Fibroblast of lung (primary cell): ENCODE data around the gene GARIN5B. TPM values are rescaled to one million over a fixed set of nuclear protein-coding genes. Genes with fewer than 3 reads are reported as not detected.
A peak's percentile ranks its signal among the peaks of the same experiment; 100 is the strongest.

Experiments used
- DNase-seq, 2 donors: peaks; one replicate each; pipeline versions ENCODE4 v3.0.0 to v3.0.0-alpha.2; 2010; ENCODE audit warnings: low read depth in 2 of 2
- H2AFZ ChIP-seq: 2 replicates; pipeline ENCODE4 v1.5.1; 2012; ENCODE audit warnings: low read length, control low read depth, inconsistent platforms
- H3K27ac ChIP-seq: 2 replicates; pipeline ENCODE4 v1.5.1; 2011; ENCODE audit warnings: low read length, control low read depth; ENCODE audit not compliant: insufficient read depth
- H3K27me3 ChIP-seq: 2 replicates; pipeline ENCODE4 v1.5.1; 2011; ENCODE audit warnings: mild to moderate bottlenecking, low read length; ENCODE audit not compliant: control insufficient read depth, insufficient read depth
- H3K36me3 ChIP-seq: 2 replicates; pipeline ENCODE4 v1.5.1; 2011; ENCODE audit warnings: low read length; ENCODE audit not compliant: control insufficient read depth, insufficient read depth
- H3K4me1 ChIP-seq: 2 replicates; pipeline ENCODE4 v1.5.1; 2011; ENCODE audit warnings: low read length; ENCODE audit not compliant: control insufficient read depth, insufficient read depth; ENCODE audit errors: extremely low read depth
- H3K4me2 ChIP-seq: 2 replicates; pipeline ENCODE4 v1.5.1; 2011; ENCODE audit warnings: low read length, control low read depth; ENCODE audit not compliant: insufficient read depth; ENCODE audit errors: extremely low read depth
- H3K4me3 ChIP-seq, 4 experiments: fragments of 200-600 bp in 1 of 4; sonication (generic) in 1 of 4; replicated peaks in 1 of 4; 2 replicates each; pipeline ENCODE4 v1.5.1; 2011 to 2016; ENCODE audit warnings: low read length in 4 of 4, low read depth in 3 of 4, mild to moderate bottlenecking in 3 of 4, control low read depth in 2 of 4, inconsistent platforms in 1 of 4, mixed read lengths in 1 of 4; ENCODE audit not compliant: insufficient read depth in 1 of 4; ENCODE audit errors: control extremely low read depth in 1 of 4
- H3K79me2 ChIP-seq: 2 replicates; pipeline ENCODE4 v1.5.1; 2012; ENCODE audit warnings: mild to moderate bottlenecking, low read length, inconsistent platforms; ENCODE audit not compliant: control insufficient read depth, insufficient read depth
- H3K9ac ChIP-seq: 2 replicates; pipeline ENCODE4 v1.5.1; 2011; ENCODE audit warnings: mild to moderate bottlenecking, low read length, control low read depth; ENCODE audit not compliant: insufficient read depth
- H3K9me3 ChIP-seq: 2 replicates; pipeline ENCODE4 v1.5.1; 2012; ENCODE audit warnings: low read depth, low read length; ENCODE audit not compliant: control insufficient read depth, insufficient read depth
- H4K20me1 ChIP-seq: 2 replicates; pipeline ENCODE4 v1.5.1; 2011; ENCODE audit warnings: low read length; ENCODE audit not compliant: control insufficient read depth, insufficient read depth; ENCODE audit errors: extremely low read depth
- CTCF ChIP-seq, 2 donors: IDR thresholded peaks in 1 of 2; conservative IDR thresholded peaks in 1 of 2; 1 replicate in 1 of 2; 2 replicates in 1 of 2; pipeline ENCODE4 v1.5.1; 2011 to 2012; ENCODE audit warnings: low read length in 2 of 2, control low read depth in 1 of 2, inconsistent platforms in 1 of 2, low read depth in 1 of 2, mild to moderate bottlenecking in 1 of 2
- EZH2 ChIP-seq: IDR thresholded peaks from 2 replicates; pipeline ENCODE4 v1.5.1; 2012; ENCODE audit warnings: low read length, control low read depth, mild to moderate bottlenecking; ENCODE audit errors: missing control alignments
- polyA plus RNA-seq, 2 donors: library from polyadenylated mRNA; depleted of rRNA in 1 of 2; stranded (reverse) in 1 of 2; unstranded in 1 of 2; fragments of >200 nt; gene quantifications; 2 replicates each; pipeline ENCODE4 v1.2.1, GENCODE V29; 2011 to 2012; ENCODE audit warnings: missing spikeins in 1 of 2
- total RNA-seq: library from RNA; depleted of rRNA; stranded (reverse); fragments of >200 nt; gene quantifications from 2 replicates; pipeline ENCODE4 v1.2.1, GENCODE V29; 2014

GARIN5B gene
- total and polyA plus RNA-seq, 2 donors (not counting 1 experiment from before 2014, with no cell fraction given), result not detected

DNA sequence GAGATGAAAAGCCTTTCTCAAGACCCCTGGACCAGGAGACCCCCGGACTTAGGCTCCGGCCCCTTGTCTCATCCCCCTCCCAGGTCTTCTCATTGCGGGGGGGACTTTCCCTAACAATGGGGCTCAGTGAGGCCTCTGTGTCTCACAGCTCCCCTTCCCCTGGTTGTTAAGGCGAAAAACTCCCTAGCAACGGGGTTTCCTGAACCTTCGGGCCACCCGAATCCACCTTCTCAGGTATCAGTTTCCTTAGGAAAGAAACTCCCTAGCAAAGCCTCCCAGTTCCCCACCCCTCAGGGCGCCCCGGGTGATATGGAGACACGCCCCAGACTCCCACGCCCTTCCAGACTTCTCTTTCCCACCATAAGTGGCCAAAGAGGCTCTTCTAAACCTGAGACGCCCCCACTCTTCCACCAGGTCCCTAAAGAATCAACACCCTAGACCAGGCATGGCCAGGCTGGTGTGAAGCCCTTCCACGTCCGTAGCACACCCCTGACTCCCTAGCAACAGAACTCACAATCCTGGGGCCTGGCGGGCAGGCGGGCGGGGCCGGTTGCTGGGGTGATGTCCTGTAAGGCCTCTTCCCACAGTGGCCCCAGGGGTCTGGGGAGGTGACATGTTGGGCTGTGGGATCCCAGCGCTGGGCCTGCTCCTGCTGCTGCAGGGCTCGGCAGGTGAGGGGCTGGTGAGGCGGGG, 13.3 kb upstream of the GARIN5B start, which contains the start of gene TMEM190:
Gene TMEM190, plus strand, starts transcription at position 586 of the 693 bp plus-strand sequence. Its CDS starts 28 bp downstream, at position 614.
- no peaks in the 10 kb centered on the region for H3K79me2 ChIP-seq
- H3K9me3 ChIP-seq, result no peaks in the 10 kb centered on the region
- no peaks in the 10 kb centered on the region for H4K20me1 ChIP-seq
- no peak within 1 kb of the TSS for H3K27ac ChIP-seq
- TF ChIP-seq EZH2, result no peak
- no peak for TF ChIP-seq CTCF (conservative IDR thresholded peaks at IDR 0.05 in 1 of 2, IDR thresholded peaks at IDR 0.05 in 1 of 2; ENCODE audit: low read depth in 1 of 2, low read length in 2 of 2)
- no peaks in the 10 kb centered on the region for H3K36me3 ChIP-seq
- no peak within 1 kb of the TSS for H3K4me3 ChIP-seq
- peaks cover 5% of the 10 kb centered on the region for H3K4me1 ChIP-seq
- H3K4me2 ChIP-seq, result no peak within 1 kb of the TSS
- no peak for DNase-seq
- no peak within 1 kb of the TSS for H2AFZ ChIP-seq
- H3K9ac ChIP-seq, result no peak within 1 kb of the TSS
- H3K27me3 ChIP-seq, result no peaks in the 10 kb centered on the region

DNA sequence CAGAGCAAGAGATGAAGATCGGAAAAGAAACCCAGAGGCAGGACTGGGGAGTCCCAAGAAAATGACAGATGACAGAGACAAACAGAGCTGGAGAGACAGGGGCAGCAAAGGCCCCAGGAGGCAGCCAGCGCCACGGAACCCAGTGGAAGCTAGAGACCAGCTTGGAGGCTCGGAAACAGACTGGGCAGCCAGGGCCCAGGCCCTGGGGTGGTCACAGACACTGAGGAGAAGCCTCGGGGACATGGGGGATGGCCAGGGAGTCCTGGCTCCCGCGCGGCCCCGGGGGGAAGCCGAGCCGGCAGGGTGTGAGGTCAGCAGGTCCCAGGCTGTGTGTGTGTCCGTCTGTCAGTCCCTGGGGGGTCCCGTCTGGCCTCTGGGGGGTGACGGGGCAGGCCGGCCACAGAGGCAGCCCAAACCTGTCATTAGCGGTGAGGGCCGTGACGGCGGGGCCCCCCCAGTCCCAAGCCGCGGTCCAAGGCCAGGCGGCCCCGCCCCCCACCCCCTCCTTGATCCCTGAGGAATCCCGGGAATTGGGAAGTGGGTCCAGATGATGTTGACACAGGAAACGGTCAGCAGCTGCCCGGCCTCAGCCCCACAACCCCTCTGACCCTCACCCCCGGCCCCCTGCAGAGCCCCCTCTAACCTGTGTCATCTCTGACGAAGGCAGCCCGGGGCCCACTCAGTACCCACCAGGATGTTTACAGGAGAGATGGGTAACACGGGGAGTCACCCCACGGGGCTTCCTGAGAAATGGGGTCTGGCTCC, 11.1 kb upstream of the GARIN5B start:
- peak; percentile 35 to 52 for DNase-seq
- Histone ChIP-seq H3K9me3 (no peaks in the 10 kb centered on the region), H3K27ac (no peak overlapping the region), H4K20me1 (no peaks in the 10 kb centered on the region), H2AFZ (peak overlapping the region; percentile 41), H3K27me3 (no peaks in the 10 kb centered on the region), H3K4me3 (no peak overlapping the region), H3K79me2 (no peaks in the 10 kb centered on the region), H3K9ac (peak overlapping the region; percentile 46), H3K36me3 (no peaks in the 10 kb centered on the region), H3K4me2 (no peak overlapping the region), H3K4me1 (peaks cover 9% of the 10 kb centered on the region)
- TF ChIP-seq EZH2 (no peak), CTCF (conservative IDR thresholded peaks at IDR 0.05 in 1 of 2, IDR thresholded peaks at IDR 0.05 in 1 of 2; ENCODE audit: low read depth in 1 of 2, low read length in 2 of 2) (no peak)

DNA sequence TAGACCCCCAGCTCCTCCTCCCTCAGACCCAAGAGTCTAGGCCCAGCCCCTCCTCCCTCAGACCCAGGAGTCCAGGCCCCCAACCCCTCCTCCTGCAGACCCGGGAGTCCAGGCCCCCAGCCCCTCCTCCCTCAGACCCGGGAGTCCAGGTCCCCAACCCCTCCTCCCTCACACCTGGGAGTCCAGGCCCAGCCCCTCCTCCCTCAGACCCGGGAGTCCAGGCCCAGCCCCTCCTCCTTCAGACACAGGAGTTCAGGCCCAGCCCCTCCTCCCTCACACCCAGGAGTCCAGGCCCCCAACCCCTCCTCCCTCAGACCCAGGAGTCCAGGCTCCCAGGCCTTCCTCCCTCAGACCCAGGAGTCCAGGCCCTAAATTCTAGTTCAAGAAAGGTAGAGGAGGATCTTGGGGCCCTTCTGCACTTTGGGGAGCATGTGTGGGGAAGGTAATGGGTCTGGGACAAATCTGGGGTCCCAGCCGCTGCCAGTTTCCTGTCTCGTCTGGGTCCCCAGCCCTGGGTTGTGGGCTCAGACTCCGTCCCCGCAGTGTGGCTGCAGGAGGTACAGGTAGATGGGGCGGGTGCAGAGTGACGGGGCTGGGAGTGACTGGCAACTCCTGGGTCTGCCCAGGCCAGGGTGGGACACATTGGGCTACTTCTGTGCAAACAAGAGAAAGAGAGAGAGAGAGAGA, 10.4 kb upstream of the GARIN5B start:
- no peaks in the 10 kb centered on the region for H3K79me2 ChIP-seq
- H4K20me1 ChIP-seq, result no peaks in the 10 kb centered on the region
- H3K9me3 ChIP-seq, result no peaks in the 10 kb centered on the region
- no peak overlapping the region for H3K27ac ChIP-seq
- H3K9ac ChIP-seq, result no peak overlapping the region
- no peak overlapping the region for H3K4me3 ChIP-seq
- no peak overlapping the region for H2AFZ ChIP-seq
- no peak overlapping the region for H3K4me2 ChIP-seq
- TF ChIP-seq CTCF (conservative IDR thresholded peaks at IDR 0.05 in 1 of 2, IDR thresholded peaks at IDR 0.05 in 1 of 2; ENCODE audit: low read depth in 1 of 2, low read length in 2 of 2) (no peak), EZH2 (no peak)
- H3K27me3 ChIP-seq, result no peaks in the 10 kb centered on the region
- no peaks in the 10 kb centered on the region for H3K36me3 ChIP-seq
- DNase-seq, result no peak
- H3K4me1 ChIP-seq, result peaks cover 9% of the 10 kb centered on the region
